Limb (tissue), 2 donors: ENCODE results near the gene LDLRAD3.
"Not testable (repeated sequence)": the region's sequence is repeated elsewhere in the genome, so short reads cannot be mapped to it uniquely, and the experiment has no call there.

Experiments
- DNase-seq, 2 donors: peaks; one replicate each; pipeline ENCODE4 v3.0.0-alpha.2; 2016; ENCODE audit errors: extremely low spot score in 2 of 2

LDLRAD3 gene

DNA sequence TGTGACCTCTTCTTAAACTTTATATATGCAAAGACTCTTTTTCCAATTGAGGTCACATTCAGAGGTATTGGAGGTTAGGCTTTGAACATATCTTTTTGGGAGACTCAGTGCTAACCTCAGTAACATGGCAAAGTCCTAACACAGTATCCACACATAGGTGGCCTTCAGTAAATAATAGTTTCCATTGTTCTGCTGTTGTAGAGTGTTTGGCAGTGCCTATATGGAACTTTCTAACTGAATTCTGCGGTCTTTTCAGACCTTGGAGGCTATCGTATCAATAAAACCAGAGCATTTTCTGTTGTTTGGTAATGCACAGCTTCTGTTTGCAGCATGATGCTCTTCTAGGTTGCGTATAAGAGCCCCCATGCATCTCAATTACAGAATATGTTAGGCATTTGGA, 47.0 kb downstream of the LDLRAD3 start:
- no peak for DNase-seq

GRCh38 chr11:35992548-35992947, 48.7 kb downstream of the LDLRAD3 start:
- DNase-seq: no peak

GRCh38 chr11:35994421-35994820, 50.6 kb downstream of the LDLRAD3 start:
- no peak for DNase-seq

DNA sequence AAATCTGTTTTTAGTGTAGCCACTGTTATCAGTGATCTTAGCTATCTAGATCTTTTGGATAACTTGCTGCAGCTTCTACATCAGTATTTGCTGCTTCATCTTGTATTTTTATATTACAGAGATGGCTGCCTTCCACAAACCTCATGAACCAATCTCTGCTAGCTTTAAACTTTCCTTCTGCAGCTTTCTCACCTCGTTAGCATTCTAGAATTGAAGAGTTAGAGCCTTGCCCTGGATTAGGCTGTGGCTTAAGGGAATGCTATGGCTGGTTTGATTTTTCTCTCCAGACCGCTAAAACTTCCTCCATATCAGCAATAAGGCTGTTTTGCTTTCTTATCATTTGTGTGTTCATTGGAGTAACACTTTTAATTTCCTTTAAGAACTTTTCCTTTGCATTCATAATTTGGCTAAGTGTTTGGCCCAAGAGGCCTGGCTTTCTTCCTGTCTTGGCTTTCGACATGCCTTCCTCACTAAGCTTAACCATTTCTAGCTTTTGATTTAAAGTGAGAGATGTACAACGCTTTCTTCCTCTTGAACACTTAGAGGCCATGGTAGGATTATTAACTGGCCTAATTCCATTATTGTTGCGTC, 51.9 kb downstream of the LDLRAD3 start:
- DNase-seq: no peak

DNA sequence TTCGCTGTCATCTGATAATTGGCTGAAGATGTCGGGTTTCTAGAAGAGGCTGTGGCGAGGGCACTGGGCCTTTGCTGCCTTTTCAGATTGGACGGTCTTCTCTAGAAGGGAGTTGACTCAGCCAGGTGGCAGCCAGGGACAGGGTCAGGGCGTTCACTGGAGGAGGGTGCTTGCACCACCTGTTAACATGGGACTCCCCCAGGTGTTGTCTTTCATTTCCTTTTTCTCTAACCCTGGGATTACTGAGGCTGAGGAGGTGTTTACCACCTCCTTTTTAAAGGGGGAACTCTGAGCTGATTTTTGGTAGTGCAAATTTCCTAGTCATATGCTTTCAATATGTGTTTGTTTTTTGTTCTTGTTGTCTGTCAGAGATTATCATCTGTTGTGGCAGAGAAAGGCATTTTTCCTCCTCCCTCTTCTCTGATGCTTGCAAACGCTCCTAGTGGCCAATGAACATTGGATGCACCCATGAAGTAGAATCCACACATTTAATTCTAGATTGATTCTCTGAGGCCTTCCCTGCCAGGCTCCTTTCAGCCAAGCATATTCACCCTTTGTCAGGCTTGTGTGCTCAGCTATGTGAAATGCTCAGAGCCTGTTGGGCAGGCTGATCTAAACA, 54.1 kb downstream of the LDLRAD3 start:
- DNase-seq: no peak

DNA sequence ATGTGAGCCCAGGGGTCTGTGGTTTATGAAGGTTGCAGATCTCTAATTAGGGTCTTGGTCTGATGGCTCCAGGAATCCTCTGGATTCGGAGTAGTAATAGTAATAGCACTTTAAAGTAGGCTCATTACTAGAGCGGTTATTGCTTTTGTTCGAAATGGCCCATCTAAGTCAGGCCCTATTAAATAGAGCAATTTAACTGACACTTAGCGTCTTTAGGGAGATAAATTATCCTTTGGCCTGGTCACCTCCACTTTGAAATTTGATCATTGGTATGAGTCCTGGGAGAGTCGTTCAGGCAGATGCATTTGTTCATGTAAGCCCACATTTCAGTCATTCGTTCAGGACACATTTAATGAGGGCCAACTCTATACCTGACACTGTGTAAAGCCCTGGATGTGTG, 54.8 kb downstream of the LDLRAD3 start:
- DNase-seq: no peak

- no peak for DNase-seq
These were observed 56.8 kb downstream of the LDLRAD3 start for GRCh38 chr11:36000616-36001190.

GRCh38 chr11:36002196-36002595, 58.3 kb downstream of the LDLRAD3 start:
- DNase-seq: no peak

- no peak for DNase-seq
These were observed 58.9 kb downstream of the LDLRAD3 start for GRCh38 chr11:36002796-36003195.

- no peak for DNase-seq
These were observed 62.7 kb downstream of the LDLRAD3 start for GRCh38 chr11:36006556-36006955.

DNA sequence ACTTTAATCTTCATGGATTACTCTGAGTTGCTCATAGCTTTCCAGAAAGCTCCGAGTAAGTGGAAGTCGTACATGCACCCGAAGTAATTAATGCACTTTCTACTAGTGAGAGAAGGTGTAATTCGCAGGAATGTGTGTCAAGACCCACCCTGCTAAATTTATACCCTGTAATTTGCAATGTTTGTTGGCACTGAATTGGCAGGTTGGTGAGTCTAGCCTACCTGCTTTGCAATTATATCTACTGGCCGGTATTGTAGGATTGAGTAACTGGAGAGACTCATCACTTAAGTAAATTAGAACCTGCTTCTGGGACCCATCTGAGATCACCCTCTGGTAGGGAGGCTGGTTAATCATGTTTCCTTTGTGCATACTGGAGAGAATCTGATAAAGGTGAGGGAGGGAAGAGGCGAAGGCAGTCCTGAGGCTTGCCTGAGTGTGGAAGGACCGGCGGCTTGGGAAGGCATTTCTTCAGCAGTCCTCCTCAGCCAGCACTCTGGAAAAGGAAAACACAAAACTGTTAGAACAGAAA, 63.3 kb downstream of the LDLRAD3 start:
- DNase-seq: no peak

DNA sequence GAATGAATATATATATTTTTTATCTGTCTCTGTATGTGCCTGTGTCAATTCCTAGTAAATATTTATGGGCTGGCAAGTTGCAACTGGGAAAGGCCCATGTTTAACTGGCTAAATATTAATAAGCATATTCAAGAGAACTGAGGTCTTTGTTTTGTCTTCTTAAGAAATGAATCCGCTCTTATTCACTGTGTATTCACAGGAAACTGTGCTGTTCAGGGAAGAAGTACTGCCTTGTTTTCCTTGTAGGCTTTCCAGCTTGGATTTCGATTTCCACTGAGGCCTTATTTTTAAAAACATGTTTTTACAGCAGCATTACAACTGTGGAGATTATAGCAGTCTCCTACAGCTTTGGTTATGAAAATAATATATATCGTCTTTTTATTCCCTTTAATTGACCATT, 64.7 kb downstream of the LDLRAD3 start:
- no peak for DNase-seq

- DNase-seq: no peak
These were observed 65.6 kb downstream of the LDLRAD3 start for GRCh38 chr11:36009473-36009872.

DNA sequence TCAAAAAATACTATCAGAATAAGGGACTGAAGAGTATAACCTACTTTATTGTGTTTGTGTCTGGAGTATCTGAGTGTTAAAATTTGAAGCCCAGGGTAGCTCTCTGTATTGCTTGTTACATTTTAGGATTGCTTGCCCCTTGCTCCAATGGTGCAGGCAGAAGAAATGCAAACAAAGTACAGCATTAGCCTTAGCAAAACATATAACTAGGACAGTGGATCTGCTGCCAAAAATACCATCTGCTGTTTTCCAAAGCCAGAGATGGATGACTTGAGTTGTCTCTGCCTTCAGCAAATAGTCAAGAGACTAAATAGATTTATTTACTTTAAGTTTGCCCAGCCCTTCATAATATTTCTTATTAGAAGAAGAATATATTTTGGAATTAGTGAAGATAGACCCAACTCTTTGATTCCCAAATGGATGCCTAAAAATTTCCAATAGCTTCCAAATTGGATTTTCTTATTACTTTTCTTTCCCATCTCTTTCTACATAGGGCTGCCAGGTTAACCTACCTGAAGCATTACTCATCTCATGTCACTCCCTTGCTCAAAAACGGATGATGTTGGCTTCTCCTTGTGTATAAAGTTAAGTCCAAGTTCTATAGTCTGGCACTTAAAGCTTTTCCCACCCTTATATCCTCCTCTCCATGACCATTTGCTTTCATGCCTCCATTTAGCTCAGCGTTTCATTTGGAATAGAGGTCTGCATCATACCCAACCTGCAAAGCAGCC, 66.3 kb downstream of the LDLRAD3 start:
- no peak for DNase-seq

- DNase-seq: no peak
These were observed 67.7 kb downstream of the LDLRAD3 start for GRCh38 chr11:36011574-36011973.

GRCh38 chr11:36012455-36012854, 68.6 kb downstream of the LDLRAD3 start:
- DNase-seq: no peak

GRCh38 chr11:36012979-36013378, 69.1 kb downstream of the LDLRAD3 start:
- no peak for DNase-seq

DNA sequence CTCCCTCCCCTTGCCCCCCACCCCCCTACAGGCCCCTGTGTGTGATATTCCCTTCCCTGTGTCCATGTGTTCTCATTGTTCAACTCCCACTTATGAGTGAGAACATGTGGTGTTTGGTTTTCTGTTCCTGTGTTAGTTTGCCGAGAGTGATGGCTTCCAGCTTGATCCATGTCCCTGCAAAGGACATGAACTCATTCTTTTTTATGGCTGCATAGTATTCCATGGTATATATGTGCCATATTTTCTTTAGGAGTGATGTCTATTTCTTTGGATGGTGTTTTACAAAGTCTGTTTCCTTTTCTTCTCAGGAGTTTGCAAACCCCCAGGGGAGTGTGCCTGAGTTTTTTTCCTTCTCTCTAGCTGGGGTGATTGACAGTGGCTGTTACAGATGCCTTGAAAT, 69.6 kb downstream of the LDLRAD3 start:
- DNase-seq: not testable (repeated sequence)

DNA sequence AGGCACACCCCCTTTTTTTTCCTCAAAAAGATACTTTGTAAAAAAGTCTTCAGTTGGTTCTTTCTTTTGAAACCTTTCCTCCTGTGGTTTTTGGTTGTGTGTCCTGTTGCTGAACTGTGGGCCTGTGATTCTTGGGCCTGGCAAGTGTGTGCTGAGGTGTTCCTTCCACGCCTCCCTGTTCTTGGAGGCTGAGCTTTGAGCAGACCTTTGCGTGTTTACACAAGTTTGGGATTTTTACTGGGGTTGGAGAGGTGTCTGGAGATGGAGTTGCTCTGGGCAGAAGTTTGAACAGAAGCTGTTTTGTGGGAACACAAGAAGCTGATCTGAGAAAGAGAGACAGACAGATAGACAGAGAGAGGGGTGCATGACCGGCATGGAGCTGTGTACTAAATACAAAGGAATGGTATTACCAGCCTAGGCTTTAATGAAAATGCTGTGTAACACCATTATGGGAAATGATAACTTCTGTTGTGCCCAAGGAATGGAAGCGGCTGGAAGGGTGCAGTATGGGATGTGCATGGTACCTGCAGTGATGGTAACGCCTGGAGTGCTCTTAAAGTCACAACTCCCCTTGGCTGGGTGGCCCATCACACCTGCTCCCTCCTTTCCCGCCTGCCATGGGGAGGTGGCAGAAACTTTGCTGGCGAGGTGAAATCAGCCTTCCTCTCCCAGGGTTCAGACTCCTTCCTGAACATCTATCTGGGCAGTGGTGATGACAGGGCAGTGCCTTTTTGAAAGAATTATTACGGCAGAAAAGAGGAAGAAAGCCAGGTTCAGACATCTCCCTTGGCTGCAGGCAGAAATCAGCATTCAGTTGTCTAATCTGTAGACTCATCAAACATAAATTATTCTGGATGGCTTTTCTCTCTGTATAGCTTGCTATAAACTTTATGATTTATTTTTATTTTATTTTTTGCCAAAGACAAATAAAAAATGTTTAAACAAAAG, 70.4 kb downstream of the LDLRAD3 start:
- no peak for DNase-seq

- no peak for DNase-seq
These were observed 71.2 kb downstream of the LDLRAD3 start for GRCh38 chr11:36014898-36015665.
